Activated CD8-positive, alpha-beta memory T cell treated with anti-CD3 and anti-CD28 coated beads for 4 hours (primary cell): Measurements from ENCODE around the gene CPT1B.
"Not testable (repeated sequence)": the region's sequence is repeated elsewhere in the genome, so short reads cannot be mapped to it uniquely, and the experiment has no call there.

ENCODE experiments used
- DNase-seq, 2 donors: peaks; one replicate each; pipeline ENCODE4 v3.0.0-alpha.2; 2020; ENCODE audit warnings: low read depth in 2 of 2

Gene CPT1B

DNA sequence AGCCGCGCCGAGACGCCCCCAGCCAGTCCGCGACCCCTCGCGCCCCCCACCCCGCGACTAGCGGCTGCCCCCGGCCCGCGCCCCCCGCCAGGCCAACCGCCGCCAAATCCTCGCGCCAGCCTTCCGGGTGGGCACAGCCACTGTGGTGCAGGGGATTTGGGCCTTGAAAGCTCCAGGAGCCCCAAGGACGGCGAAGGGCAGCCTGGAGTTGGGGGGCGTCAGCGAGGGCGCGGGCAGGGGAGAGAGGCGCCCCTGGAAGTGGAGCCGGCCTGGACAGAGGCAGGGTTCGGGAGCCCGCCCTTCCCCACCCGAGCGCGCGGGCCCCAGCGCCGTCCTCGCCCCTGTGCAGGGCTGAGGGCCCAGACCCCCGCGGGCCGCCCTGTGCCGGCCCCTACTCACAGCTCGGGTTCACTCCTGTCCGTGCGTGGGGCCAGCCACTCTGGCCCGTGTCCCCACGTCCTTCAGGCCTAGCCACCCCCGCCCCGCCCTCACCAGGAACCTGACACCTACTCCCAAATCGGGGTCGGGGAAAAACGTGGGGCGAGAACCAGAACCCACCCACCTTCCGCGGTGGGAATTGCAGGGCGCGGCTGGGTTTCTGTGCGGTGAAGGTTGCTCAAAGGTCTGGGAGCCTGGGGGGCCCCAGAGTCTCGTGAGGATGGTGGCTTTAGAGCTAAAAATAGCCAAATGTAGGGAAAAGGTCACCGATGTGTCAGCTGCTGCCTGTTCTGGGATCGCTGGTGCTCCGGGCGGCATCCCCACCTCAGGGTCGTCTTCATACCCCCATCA lies at the start of gene CPT1B:
Gene CPT1B, minus strand, starts transcription at position 441 of the 789 bp plus-strand sequence. CDS start 512 bp downstream, outside the sequence.
- no peak for DNase-seq

DNA sequence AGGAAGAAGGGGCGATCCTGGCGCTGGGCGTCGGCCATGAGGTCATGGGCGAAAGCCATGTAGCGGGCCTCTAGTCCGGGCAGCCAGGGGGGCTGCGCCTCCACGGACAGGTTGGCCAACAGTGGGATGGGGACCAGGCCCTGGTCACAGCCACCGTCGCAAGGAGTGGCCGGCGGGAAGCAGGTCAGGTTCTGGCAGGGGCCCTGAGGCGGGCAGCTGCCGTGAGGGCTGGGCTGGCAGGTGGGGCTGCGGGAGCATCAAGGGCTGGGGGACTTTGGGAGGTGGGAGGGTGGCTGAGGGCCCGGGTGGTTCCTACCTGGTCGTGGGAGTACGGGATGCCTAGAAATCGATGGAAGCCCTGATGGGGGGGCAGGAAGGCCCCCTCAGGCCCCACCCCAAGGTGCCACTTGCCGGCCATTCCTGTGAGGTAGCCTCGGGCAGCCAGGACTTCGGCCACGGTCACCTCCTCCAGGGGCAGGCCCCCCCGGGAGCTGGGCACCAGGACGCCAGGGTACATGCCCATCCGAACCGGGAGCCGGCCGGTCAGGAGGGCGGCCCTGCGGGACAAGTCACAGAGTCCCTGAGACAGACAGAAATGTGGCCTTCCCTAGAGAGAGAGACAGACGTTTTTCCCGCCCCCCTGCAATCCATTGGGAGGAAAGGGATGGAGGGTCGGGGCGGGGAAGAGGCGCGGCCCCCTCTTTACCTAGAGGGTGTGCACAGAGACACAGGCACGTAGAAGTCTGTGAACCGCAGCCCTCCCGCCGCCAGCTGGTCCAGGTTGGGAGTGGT lies 48.8 kb upstream of the CPT1B start:
- no peak for DNase-seq

DNA sequence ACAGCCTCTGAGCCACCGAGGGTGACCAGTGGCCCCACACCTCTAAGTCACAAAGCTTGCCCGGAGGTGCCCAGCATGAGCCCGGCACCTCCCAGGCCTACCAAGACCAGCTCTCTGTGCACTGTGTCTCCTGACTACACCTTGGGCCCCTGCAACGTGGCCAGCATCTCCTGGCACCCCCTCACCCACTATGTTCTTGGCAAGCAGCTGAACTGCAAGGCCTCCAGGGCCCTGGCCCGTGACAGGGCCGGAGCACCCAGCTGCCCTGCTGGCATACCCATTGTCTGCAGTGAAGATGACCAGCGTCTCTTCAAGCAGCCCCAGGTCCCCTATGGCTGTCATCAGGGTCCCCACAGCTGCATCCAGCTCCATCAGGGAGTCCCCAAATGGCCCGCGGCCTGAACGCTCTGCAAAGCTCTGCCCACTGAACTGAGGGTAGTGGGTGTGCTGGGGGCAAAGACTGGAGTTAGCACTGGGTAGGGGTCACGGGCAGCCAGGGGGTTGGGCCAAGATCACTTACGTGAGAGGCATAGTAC lies 48.2 kb upstream of the CPT1B start:
- no peak for DNase-seq

DNA sequence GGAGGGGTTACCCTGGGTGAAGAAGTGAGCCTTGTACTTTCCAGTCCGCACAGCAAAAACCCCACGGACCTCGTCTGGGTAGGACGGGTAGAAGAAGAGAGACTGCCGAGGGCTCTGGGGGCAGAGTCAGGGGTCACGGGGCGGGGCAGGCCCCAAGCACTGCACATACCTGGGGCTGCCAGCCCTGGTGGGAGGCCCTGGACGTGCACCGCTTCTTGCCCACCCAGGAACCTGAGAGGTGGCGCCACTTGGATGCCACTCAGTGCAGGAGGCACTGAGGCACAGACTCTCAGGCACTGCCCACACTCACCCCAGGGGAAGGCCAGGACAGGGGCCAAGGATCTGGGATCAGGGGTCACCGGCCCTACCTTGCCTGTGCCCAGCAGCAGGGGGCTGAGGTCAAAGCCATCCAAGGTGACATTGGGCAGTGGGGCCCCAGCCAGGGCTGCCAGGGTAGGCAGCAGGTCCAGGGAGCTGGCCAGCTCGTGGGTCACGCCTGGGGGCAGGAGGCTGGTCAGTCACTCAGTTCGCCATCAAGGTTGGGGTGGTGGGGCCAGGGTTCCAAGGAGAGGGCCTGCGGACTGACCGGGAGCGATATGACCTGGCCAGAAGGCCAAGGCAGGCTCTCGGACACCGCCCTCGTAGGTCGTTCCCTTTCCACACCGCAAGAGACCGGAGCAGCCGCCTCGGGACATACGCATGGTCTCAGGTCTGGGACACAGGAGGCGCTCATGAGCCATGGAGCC lies 47.5 kb upstream of the CPT1B start:
- no peak for DNase-seq

DNA sequence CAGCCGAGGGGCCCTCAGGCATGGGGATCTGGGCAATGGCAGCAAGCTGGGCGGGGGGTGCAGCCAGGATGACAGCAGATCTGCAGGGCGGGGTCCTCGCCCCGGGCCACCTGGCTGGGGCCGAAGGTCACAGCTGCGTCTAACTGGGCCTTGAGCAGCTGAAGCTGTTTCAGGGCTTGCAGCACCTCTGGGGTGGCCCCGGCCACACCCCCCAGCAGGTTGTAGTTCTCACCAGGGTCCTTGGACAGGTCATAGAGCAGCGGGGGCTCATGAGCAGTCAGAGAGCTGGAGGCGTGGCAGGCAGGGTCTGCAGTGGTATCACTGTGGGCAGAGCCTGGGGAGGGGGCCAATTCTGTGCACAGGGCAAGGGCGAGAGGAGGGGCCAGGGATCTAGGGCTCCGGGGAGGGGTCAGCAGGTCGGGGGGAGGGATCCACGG lies 46.9 kb upstream of the CPT1B start:
- DNase-seq, result no peak

DNA sequence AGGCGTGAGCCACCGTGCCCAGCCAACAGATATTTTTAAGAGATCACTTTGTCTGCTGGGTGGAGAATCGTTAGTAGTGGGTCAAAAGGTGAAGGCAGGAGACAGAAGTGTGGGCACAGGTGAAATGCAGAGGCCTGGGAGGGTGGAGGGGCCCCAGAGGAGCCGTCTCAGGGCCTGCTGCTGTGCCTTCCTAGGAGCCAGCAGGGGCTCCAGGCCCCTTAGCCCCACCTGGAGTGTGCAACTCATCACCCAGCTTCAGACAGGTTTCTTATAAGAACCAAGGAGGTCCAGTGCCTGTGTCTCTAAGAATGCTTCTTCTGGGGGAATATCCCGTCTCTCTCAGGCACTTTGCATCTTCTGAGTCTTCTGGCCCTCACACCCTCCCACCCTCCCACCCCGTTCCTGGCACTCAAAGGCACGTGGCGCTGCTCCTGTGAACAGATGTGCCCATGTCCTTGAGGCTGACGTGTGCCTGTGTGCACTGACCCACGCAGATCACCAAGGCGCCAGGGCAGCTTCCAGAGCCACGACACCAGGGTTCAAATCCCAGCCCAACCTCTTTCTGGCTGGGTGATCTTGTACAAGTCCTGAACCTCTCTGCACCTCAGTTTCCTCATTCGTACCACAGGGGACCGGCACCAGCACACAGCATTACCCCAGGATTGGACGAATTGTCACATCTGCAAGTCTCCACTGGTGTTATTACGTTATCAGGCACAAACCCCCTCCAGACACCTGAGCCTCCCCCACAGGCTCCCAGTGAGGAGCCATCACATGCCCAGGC lies 46.3 kb upstream of the CPT1B start:
- DNase-seq, result no peak

DNA sequence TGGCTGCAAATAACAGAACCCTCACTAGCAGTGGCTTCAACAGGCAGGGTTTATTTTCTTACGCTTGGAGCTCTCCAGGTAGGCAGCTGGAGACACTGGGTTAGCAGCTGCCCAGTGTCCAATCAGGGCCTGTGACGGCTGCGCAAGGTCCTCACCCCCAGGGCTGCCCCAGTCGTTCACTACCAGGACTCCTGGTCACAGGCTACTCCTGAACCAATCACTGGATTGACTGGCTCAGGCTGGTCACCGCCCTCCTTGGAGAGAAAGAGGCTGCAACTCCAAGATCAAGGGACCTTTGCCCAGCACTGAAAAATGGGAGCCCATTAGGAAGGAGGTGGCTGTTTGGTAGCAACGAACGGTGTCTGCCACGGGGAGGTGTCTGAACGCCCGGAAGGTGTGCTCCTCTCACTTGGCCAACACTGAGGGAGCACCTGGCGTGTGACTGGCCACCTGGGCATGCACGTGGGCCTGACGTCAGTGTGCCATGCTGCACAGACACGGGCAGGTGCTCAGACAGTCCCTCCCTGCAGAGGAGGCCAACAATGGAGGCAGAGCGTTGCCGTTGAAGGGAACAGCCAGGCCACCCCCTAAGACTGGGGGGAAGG lies 44.6 kb upstream of the CPT1B start:
- DNase-seq, result no peak

DNA sequence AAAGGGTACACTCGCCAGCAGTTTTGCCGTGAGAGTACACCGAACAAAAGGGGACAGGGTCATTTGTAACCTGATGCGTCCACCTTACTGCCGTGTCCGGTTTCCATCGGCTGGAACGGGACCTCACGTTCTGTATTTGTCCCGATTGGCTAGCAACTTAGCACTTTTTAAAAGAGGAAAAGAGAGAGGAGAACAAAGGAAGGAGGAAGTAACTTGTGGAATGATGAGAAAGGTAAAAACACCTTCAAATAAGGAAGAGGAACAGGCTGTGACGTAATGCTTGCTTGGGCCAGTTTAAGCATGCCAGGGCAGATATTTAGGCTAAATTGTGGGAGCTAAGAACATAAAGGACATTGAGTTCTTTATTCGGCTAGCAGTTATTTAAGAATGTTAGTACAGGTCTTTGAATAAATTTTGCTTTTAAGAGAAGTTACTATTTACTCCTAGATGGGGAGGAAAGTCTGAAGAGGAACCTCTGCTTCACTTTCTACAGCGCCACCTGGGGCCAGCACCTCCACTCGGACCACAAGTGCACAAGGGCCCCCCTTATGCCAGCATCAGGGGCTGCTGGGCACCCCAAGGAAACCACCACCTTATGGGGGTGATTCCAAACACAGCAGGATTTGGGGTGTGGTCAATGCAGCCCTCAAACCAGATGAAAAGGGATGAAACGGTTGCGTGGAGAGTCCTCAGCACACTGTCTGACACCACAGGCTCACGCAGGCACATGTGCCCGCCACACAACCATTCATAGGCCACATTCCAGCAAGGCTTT lies 43.9 kb upstream of the CPT1B start:
- DNase-seq, result no peak

DNA sequence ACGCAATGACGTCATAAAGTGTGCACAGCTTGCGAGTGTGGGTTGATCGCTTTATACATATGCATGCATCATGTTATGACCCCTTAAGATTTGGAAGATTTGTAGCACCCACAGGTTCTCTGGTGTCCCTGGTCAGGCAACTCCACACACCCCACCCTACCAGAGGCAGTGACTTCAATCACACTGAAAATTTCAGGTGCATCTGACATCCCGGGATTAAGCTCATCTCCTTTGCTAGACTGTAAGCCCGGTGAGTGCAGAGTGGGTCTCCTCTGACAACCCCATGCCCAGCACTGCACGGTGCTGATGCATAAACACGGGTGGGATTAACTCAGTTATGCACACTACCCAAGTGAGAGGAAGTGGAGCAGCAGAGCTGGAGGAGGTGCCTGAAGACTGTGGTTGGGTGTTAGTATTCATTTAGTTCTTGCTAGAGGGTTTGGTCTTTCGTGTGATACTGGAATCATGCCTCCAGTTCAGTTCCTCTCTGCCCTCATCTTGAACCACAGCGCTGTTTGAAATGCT lies 43.2 kb upstream of the CPT1B start:
- no peak for DNase-seq

DNA sequence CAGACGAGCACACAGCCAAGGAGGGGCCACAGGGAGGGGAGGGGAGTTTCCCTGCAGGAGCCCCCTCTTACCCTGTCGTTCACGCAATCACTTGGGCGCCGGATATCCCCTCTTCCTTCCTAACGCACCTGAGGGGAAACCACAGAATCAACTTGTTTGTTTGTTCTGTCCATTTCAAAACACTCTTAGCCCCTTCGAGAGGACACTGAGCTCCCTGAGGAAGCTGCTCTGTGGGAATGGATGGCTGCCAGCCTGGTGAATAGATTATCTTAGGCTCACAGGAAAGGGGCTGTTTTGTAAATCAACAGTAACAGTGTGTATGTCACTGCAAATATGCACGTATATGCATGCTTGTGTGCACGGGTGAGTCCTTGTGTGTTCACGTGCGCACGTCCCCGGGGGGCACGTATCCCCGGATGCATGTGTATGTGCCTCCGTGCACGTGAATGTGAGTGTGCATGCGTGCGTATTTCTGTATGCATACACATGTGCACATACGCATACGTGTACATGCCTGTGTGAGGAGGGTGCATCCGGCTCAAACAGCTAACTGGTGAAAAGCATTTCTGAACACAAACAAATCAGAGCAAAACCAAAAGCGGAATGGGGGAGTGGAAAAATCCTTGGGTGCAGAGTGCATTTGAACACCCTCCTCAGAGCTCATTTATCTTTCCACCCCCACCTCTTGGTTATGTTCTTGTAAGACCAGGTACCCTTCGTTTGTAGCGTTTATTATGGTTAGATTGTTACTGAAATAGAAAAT lies 42.5 kb upstream of the CPT1B start:
- peak; percentile 69 to 71 for DNase-seq

DNA sequence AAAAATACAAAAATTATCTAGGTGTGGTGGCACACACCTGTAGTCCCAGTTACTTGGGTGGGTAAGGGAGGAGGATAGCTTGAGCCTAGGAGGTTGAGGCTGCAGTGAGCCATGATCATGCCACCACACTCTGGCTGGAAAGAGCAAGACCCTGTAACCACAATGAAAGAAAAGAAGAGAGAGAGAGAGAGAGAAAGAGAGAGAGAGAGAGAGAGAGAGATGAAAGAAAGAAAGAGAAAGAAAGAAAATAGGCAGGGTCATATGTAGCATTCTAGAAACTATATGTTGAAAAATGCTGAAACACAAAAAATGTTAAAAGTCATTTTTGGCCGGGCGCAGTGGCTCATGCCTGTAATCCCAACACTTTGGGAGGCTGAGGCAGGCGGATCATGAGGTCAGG lies 36.1 kb upstream of the CPT1B start:
- DNase-seq, result not testable (repeated sequence)

DNA sequence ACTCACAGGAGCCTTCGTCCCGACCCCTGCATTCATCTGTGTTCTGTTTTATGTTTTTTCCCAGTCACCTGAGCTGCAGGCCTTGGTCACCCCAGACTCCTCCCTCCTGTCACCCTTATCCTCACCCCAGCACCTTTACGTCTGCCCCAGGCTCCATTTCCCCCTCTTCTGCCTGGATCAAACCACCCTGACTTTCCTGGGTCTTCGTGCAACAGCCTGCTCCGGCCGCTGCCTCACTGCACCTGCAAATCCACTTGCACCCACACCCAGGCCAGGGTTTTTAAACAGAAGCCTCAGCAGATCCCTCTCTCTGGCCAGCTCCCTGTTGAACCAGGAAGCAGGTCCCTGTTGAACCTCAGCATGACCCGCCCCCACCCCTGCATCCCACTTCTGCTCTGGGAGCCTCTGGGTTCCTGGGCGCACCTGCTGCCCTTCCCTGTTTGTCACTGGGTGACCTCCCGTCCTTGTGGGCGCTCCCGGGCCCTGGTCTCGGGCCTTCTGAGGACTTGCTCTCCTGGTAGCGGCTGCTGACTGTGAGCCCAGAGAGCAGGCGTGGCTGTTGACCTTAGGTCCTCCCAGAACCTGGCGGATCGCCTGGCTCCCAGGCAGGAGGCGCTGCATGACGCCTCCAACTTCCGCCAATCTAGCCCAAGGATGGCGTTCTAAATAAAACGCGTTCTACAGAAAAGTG lies 35.2 kb upstream of the CPT1B start:
- no peak for DNase-seq

DNA sequence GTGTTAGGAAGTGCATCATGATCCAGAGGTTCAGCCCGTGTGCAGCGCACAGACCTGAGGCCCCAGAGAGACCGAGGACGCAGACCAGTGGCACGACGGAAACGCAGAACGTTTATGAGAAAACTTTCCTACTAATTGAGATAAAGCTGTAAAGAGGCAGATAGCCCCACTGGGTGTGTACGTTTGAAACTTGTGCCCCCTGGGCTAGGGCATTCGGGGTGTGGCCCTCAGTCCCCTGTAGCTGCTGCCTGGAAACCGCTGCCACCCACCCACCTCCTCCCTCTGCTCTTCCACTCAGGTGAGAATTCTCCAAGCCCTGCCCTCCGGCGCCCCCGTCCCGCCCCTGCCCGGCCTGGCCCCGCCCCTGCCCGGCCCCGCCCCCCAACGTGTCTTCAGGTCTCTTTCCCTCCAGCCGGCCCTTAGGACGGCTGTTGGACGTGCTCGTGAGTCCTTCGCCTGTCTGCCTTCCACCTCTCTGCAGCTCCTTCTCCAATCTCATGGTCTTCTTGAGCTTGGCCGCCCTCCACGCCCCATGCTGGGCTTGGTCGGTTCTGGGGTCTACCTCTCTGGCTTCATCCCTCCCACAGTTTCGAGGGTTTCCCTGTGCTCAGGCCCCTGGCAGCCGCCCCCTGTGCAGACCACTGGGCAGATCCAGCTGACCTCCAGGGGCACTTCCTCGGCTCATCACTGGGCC lies 34.4 kb upstream of the CPT1B start:
- no peak for DNase-seq

DNA sequence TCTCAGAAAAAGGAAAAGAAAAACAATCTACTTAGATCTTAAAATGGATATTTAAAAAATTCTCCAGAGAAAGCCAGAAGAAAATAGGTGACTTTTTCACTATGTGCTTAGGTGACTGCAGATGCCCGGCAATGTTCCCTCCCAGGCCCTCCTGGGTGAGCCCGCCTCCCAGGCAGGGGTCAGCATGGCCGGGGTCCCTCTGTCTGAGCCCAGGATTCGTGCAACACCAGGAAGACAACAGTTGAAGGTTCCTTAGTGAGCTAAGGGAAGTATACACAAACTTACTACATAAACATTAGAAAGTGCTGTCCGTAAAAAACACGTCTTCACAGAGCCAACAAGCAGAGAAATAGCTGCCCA lies 33.9 kb upstream of the CPT1B start:
- no peak for DNase-seq

DNA sequence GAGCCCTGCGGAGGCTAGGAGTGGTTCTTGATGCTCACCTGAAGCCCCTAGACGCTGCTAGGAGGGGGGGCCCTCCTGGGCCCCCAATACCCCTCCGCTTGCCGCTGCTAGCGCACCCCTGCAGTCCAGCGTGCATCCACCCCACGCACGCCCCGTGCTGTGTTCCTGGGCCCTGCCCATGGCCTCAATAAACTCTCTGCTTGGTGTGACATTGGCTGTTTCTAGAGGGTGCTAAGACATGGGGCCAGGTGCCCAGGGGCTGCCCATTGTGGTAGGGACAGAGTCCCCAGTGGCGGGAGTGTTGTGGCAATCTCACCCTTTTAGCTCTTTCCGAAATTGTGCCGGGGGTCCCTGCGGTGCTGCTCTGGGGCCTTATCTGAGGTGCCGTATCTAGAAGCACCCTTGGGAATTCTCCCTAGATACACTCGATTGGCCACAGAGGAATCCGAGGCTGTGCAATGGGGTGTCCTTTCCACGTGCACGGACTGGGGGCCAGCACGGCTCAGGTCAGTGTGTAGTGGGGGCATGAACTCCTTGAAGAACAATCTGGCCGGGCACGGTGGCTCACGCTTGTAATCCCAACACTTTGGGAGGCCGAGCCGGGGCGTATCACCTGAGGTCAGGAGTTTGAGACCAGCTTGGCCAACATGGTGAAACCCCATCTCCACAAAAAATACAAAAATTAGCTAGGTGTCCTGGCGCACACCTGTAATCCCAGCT lies 33.3 kb upstream of the CPT1B start:
- DNase-seq, result no peak

DNA sequence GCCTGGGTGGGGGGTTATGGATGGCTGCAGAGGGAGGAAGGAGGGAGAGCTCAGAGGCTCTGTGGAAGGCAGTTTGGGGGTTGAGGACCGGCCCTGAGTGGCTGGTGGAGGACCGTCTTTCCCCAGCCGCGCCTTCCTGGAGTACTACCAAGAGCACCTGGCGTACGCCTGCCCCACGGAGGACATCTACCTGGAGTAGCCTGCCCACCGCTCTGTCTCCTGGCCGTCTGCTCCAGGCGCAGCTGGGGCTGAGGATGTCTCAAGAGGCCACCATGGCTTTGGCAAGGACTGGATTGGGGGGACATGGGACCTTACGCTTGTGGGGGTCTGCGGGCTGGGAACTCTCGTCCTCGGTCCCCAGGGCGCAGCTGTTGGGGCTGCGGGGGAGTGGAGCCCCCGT lies 32.4 kb upstream of the CPT1B start:
- DNase-seq, result no peak

DNA sequence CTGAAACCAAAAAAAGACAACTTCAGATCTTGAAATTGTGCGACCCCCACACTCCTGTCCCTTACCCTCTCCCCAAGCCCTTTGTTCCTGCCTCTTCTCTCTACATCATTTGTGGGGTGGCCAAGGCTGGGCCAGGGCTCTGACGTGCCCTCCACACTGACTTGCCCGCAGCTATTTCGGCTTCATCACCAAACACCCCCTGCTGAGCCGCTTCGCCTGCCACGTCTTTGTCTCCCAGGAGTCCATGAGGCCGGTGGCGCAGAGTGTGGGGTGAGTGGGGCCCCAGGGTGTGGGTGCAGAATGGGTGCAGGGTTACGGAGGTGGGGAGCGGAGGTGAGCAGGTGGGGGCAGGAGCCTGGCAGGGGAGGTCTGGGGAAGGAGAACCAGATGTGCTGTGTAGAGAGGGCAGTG lies 31.8 kb upstream of the CPT1B start:
- no peak for DNase-seq
